MV-4-11 (cell line): ENCODE results near the gene ZNF280A.
A peak's percentile ranks its signal among the peaks of the same experiment; 100 is the strongest.
"Not testable (repeated sequence)": the region's sequence is repeated elsewhere in the genome, so short reads cannot be mapped to it uniquely, and the experiment has no call there.

Experiments used
- DNase-seq: peaks from one replicate; lab custom pipeline; 2025; lab: John Stamatoyannopoulos, UW

Gene ZNF280A

GRCh38 chr22:22468794-22469469, 51.1 kb downstream of the ZNF280A start:
- not testable (repeated sequence) for DNase-seq

- no peak for DNase-seq
These were observed 53.0 kb downstream of the ZNF280A start for GRCh38 chr22:22467112-22467511.

- no peak for DNase-seq
These were observed 54.3 kb downstream of the ZNF280A start for GRCh38 chr22:22465782-22466181.

GRCh38 chr22:22465094-22465602, 54.9 kb downstream of the ZNF280A start:
- DNase-seq = no peak

GRCh38 chr22:22464541-22465054, 55.5 kb downstream of the ZNF280A start:
- no peak for DNase-seq

GRCh38 chr22:22463855-22464540, 56.1 kb downstream of the ZNF280A start:
- peak; percentile 48 for DNase-seq
